Measurements from ENCODE around the gene AP2M1. TPM values are rescaled to one million over a fixed set of nuclear protein-coding genes. Genes with fewer than 3 reads are reported as not detected.

The AP2M1 gene
- 431 to 520 TPM (median 443 TPM) in 3 replicates for polyA plus RNA-seq
- 256 TPM for polyA plus RNA-seq (2011; ENCODE audit: low read depth)
- 502 and 514 TPM in 2 replicates for polyA plus RNA-seq (2011; cell fraction: cytosol; rRNA removed)
- 420 and 435 TPM in 2 replicates for polyA plus RNA-seq (2011; cell fraction: nucleus; rRNA removed)
- 245 and 379 TPM in 2 replicates for polyA plus RNA-seq (2012; ENCODE audit: low replicate concordance)
- 406 to 530 TPM (median 414 TPM) in 3 replicates for polyA minus RNA-seq
- 237 TPM for polyA minus RNA-seq (2011; cell fraction: cytosol; rRNA and poly(A)+ RNA removed)
- polyA minus RNA-seq (2011; cell fraction: nucleus; rRNA and poly(A)+ RNA removed): 97.3 and 124 TPM in 2 replicates

DNA sequence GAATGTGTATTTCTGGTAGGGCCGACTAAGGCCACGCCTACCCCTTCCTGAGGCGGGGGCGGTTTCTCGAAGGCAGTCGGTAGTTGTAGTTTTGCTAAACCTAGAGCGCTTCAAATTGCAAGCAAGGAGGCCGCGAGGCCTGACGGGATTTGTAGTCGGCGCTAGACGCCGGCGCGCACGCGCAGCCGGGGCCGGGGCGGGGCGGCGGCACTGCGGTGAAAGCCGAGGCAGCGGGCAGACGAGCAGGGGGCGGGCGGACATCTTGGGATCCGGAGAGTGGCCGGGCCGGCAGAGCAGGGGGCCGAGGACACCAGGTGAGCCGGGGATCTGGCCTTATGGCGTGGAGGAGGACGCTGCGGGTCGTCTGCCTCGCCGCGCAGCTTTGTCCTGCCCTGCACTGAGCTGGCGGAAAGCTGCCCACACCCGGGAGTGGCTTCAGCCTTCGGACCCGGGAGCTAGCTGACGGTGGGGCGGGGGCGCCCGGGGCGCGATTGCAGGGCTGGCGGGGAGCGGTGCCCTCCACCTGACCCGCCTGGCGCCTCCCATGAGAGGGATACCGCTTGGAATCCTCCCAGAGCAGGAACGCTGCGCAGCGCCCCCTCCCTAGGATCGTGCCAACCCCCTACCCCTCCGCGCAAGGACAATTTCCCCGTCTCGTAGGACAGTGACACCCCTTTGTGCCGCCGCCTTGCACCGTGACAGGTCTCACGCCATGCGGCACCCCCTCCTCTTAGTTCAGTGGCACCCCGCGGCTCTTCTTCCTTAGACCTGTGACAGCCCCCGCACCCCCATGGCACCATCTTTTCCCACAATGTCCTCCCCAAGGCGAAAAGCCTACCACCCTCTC, at the start of gene AP2M1:
Gene AP2M1 (plus strand): TSS at position 210 of the 847 bp plus-strand sequence. CDS start 2,139 bp downstream, outside the sequence.
- FAIRE-seq (no peak), DNase-seq (ENCODE audit: low read depth, low spot score) (peak; percentile 95)
- Histone ChIP-seq H3K27me3 (ENCODE audit: control insufficient read depth, extremely low read depth, insufficient read depth, low read length) (no peaks in the 10 kb centered on the region), H3K4me1 (ENCODE audit: control insufficient read depth, extremely low read depth, insufficient read depth, low read length) (peaks cover 29% of the 10 kb centered on the region), H2AFZ (ENCODE audit: control insufficient read depth, low read length) (peak within 1 kb of the TSS; percentile 90), H4K20me1 (ENCODE audit: control insufficient read depth, extremely low read depth, insufficient read depth, low read length) (no peaks in the 10 kb centered on the region), H3K9me1 (ENCODE audit: control insufficient read depth, extremely low read depth, insufficient read depth, low read length) (no peaks in the 10 kb centered on the region), H3K4me3 (ENCODE audit: control insufficient read depth in 2 of 3, extremely low read depth in 1 of 3, insufficient read depth in 2 of 3, low read depth in 1 of 3, low read length in 3 of 3) (peak within 1 kb of the TSS; percentile 73 to 91 (median 91)), H3K4me2 (ENCODE audit: control insufficient read depth, extremely low read depth, insufficient read depth, low read depth, low read length) (peak within 1 kb of the TSS; percentile 98), H3K36me3 (ENCODE audit: control insufficient read depth in 2 of 2, extremely low read depth in 1 of 2, insufficient read depth in 2 of 2, low read length in 2 of 2) (peaks cover 30 to 44% of the 10 kb centered on the region in 2 experiments), H3K9ac (ENCODE audit: control insufficient read depth, extremely low read depth, insufficient read depth, low read length) (peak within 1 kb of the TSS; percentile 91), H3K27ac (ENCODE audit: control insufficient read depth, insufficient read depth, low read length) (peak within 1 kb of the TSS; percentile 80), H3K9me3 (ENCODE audit: control insufficient read depth, low read depth, low read length) (no peaks in the 10 kb centered on the region), H3K79me2 (ENCODE audit: control insufficient read depth, insufficient read depth, low read length) (peaks cover 44% of the 10 kb centered on the region)
- no peak for TF ChIP-seq EZH2 (IDR thresholded peaks at IDR 0.05; ENCODE audit: low read length)
- TF ChIP-seq, protein P1, sequence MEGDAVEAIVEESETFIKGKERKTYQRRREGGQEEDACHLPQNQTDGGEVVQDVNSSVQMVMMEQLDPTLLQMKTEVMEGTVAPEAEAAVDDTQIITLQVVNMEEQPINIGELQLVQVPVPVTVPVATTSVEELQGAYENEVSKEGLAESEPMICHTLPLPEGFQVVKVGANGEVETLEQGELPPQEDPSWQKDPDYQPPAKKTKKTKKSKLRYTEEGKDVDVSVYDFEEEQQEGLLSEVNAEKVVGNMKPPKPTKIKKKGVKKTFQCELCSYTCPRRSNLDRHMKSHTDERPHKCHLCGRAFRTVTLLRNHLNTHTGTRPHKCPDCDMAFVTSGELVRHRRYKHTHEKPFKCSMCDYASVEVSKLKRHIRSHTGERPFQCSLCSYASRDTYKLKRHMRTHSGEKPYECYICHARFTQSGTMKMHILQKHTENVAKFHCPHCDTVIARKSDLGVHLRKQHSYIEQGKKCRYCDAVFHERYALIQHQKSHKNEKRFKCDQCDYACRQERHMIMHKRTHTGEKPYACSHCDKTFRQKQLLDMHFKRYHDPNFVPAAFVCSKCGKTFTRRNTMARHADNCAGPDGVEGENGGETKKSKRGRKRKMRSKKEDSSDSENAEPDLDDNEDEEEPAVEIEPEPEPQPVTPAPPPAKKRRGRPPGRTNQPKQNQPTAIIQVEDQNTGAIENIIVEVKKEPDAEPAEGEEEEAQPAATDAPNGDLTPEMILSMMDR (optimal IDR thresholded peaks at IDR 0.05 in 1 of 3, IDR thresholded peaks at IDR 0.05 in 1 of 3, conservative IDR thresholded peaks at IDR 0.05 in 1 of 3; ENCODE audit: extremely low read depth in 1 of 3, insufficient read depth in 2 of 3, low read length in 3 of 3): peak in 2 of 3 experiments; percentile 8 to 28
- dilution Hi-C loops (cut with MboI; ENCODE audit: extremely low pct_ligation_motif_present, low sequenced_read_pairs): no loop called here

DNA sequence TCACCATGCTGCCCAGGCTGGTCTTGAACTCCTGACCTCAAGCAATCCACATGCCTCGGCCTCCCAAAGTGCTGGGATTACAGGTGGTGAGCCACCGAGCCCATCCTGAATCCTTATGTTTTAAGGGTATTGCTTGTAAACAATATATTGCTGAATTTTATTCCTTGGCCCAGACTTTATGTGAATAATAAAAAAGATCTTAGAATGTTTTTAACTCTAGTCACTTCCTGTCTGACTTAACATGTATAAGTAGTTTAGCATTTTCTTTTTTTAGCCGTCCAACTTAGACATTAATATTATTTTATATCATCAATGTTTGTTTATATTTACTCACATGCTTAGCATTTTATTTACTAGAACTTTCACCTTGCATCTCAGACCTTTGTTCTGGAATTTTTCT, 48.6 kb upstream of the AP2M1 start:
- H3K4me2 ChIP-seq (ENCODE audit: control insufficient read depth, extremely low read depth, insufficient read depth, low read depth, low read length): no peak overlapping the region

More for the DNA sequence above, 48.6 kb upstream of the AP2M1 start:
- Histone ChIP-seq H3K9me1 (ENCODE audit: control insufficient read depth, extremely low read depth, insufficient read depth, low read length) (no peaks in the 10 kb centered on the region), H4K20me1 (ENCODE audit: control insufficient read depth, extremely low read depth, insufficient read depth, low read length) (no peaks in the 10 kb centered on the region), H2AFZ (ENCODE audit: control insufficient read depth, low read length) (no peak overlapping the region), H3K9ac (ENCODE audit: control insufficient read depth, extremely low read depth, insufficient read depth, low read length) (no peak overlapping the region), H3K9me3 (ENCODE audit: control insufficient read depth, low read depth, low read length) (no peaks in the 10 kb centered on the region), H3K4me1 (ENCODE audit: control insufficient read depth, extremely low read depth, insufficient read depth, low read length) (no peaks in the 10 kb centered on the region), H3K36me3 (ENCODE audit: control insufficient read depth in 2 of 2, extremely low read depth in 1 of 2, insufficient read depth in 2 of 2, low read length in 2 of 2) (no peaks in the 10 kb centered on the region), H3K4me3 (ENCODE audit: control insufficient read depth in 2 of 3, extremely low read depth in 1 of 3, insufficient read depth in 2 of 3, low read depth in 1 of 3, low read length in 3 of 3) (no peak overlapping the region), H3K27ac (ENCODE audit: control insufficient read depth, insufficient read depth, low read length) (no peak overlapping the region), H3K79me2 (ENCODE audit: control insufficient read depth, insufficient read depth, low read length) (no peaks in the 10 kb centered on the region), H3K27me3 (ENCODE audit: control insufficient read depth, extremely low read depth, insufficient read depth, low read length) (no peaks in the 10 kb centered on the region)
- TF ChIP-seq, protein P1 (optimal IDR thresholded peaks at IDR 0.05 in 1 of 3, IDR thresholded peaks at IDR 0.05 in 1 of 3, conservative IDR thresholded peaks at IDR 0.05 in 1 of 3; ENCODE audit: extremely low read depth in 1 of 3, insufficient read depth in 2 of 3, low read length in 3 of 3): no peak
- no peak for TF ChIP-seq EZH2 (IDR thresholded peaks at IDR 0.05; ENCODE audit: low read length)
- FAIRE-seq: no peak
- dilution Hi-C loops (cut with MboI; ENCODE audit: extremely low pct_ligation_motif_present, low sequenced_read_pairs): no loop called here
- no peak for DNase-seq (ENCODE audit: low read depth, low spot score)
